HG02759 (cell line): ENCODE measurements around the gene AFF1.
"Not testable (repeated sequence)": the region's sequence is repeated elsewhere in the genome, so short reads cannot be mapped to it uniquely, and the experiment has no call there.

Experiments
- ATAC-seq: cut with Tn5 transposase; IDR thresholded peaks from one replicate; pipeline ENCODE4 v1.9.1; 2021; ENCODE audit warnings: mild to moderate bottlenecking, moderate library complexity; ENCODE audit not compliant: unreplicated experiment

Gene AFF1

DNA sequence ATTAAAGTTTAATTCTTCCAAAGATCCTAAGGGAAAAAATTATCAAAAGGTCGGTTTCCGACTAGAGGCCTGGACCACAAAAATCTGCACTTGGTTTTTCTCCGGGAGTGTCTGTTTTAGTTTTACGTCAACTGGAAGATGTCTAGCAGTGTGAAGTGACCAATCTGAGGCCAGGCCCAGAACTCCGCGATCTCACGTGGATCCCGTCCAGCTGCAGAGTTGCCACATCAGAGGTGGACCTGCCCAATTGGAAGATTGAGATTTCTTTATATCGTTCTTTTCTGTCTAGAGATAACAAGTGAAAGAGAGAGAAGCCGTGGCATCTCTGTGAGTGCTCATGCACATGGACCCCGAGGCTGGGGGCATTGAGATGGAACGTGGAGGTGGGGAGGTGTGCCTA, 115.8 kb downstream of the AFF1 start:
- no peak for ATAC-seq

DNA sequence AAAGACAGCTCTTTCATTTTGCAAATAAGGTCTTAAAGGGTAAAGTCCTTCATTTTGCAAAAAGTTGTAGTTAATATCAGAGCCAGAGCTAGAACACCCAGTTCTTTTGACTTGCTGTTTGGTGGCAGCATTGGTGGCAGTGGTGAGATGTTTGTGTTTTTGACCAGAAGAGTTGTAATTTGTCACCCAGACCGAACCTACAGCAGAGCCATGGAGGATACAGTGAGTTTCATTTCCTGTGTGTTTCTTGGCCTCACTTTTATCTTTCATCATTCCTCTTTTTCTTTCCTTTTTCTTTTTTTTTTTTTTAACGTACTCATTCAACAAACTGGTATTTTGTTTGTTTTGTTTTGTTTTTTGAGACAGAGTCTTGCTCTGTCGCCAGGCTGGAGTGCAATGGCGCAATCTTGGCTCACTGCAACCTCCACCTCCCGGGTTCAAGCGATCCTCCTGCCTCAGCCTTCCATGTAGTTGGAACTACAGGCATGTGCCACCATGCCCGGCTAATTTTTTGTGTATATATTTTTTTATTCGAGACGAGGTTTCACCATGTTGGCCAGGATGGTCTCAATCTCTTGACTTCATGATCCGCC, 116.4 kb downstream of the AFF1 start:
- no peak for ATAC-seq

DNA sequence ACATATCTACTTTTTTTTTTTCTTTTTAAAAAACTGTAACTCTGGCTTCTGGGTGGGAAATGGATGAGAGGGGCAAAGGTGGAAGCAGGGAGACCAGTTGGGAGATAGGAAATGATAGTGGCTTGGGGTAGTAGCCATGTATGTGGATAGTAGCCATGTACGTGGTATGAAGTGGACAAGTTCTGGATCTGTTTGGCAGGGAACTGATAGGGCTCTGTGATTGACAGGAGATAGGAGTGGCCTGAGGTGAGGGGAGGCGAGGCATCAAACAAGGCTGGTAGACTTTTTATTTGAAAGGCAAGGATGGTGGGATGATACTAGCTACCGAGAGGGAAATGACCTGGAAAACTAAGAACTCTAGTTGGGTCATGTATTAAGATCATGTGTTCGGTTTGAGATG, 117.8 kb downstream of the AFF1 start:
- ATAC-seq = no peak

DNA sequence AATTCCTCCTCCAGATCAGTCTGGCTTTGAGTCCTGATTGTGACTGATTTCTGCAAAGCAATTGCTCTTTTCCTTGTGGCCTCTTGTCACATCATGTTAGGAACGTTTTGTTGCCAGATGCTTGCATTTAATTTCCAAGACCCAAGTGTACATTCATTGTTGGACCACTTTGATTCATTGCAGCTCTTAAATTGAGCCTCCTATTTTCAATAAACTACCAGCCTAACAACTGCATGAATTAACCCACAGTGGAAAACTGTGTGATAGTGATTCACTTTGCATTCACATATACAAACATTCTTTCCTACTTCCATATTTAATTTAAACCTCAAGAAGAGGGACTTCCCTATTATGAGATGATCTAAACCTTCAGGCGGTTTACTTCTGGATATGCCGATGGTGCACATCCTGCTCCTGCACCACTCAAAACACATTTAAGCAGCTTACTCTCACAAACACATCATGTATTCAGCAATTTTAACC, 118.4 kb downstream of the AFF1 start:
- no peak for ATAC-seq

DNA sequence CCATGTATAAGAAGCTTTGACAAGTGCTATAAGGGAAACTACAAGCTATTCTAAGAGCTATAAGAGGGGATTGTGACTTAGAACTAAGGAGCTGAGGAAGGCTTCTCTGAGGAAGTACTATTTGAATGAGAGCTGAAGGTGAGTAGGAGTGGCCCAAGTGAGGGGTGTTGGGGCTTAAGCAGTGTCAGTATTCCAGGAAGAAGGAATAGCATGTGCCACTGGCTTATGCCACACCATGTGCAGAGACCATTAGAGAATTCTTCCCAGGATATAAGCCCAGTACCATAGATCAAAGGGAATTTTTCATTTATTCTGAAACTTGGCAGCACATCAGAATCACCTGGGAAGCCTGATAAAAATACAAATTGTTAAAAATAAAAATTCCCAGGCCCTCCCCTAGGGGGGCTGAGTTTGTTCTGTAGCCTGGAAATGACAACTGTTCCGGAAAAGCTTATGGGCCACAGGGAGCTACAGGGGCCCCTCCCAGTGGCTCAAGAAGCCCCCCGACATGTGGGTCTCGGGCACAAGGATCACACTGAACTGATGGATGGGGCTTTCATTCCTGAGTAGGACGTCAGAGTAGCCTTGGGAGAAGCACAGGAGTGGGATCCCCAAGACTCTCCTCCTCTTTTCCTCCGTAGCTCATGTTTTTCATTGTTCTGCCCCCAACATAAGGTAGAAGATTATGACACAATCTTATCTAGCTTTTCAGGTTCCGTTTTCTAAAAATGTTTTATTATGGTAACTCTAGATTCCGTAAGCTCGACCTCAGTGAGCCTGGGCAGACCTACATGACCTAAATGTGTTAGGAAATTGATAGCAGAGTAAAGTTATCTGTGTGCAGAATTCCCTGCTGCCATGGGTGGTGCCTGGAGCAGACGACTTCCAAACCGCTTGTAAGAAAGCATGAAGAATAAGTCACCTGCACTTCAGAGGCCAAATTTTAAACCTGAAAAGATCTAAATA, 119.3 kb downstream of the AFF1 start:
- ATAC-seq = no peak

DNA sequence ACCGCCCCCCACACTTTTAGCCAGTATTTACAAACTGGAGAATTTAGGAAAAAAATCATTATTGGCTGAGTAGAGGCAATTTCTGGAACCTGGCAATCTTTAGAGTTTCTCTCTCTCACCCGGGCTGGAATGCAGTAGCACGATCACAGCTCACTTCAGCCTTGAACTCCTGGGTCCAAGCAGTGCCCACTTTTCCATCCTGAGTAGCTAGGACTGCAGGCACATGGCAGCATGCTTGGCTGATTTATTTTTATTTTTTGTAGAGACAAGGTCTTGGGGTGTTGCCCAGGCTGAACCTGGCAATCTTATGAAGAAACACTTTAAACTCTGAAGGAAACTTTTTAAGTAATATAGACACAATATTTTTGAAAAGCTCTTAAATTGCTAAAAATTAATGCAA, 120.1 kb downstream of the AFF1 start:
- no peak for ATAC-seq

DNA sequence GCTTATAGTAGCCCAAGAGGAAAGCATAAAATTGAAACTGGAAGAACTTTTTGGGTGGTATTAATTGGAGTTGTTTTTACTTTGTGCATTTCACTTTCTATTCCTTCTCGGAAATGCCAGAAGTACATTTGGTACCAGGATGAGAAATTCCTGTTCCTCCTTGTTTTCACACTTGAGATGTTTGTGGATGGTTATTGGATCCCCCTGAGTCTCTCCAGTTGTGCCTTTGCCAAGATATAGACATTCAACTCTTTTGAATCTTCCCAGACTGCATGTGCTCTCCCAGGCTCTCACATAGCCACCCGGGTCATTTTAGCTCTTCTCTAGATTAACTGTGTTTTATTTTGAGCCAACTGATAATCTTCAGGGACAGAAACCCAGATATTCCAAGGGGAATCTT, 120.5 kb downstream of the AFF1 start:
- ATAC-seq = no peak

DNA sequence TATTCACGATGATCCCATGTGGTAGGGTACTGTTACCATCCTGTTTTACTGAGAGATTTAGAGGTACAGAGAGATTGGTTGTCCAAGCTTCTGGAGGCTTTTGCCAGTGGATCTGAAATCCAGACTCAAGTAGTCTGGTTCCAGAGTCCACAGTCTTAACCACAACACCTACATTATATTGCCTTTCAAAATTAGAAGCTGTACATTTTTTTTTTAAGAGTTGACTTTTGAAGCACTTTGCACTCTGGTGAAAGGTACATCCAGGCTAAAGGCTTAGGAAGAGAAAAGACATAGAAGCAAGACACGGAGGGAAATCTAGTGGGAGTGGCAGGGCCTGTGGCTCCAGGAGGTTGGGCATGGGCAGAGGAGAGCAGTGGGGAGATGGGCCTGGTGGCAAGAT, 122.1 kb downstream of the AFF1 start:
- no peak for ATAC-seq

DNA sequence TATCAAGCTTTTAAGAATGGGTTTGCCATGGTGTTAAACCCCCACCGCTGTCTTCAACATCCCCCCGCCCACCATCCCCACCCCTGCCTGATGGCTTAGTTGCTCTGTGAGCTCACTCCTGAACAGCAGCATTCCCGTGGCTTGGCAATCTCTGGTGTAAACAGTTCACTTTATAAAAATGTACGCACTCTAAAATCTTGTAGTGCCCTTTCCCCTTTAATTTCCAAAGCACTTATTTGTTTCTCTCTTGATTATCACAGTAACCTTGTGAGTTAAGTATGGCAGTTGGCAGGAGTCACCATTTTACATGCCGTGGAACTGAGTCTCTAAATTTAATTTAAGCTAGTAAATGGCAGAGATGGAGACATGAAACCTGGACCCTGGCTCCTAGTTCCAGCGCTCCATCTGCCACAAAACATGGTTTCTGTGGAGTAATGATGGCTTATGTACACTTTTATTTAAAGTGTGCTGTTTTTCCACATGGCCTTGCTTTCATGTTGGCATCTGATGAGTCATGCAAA, 123.1 kb downstream of the AFF1 start:
- ATAC-seq = no peak

DNA sequence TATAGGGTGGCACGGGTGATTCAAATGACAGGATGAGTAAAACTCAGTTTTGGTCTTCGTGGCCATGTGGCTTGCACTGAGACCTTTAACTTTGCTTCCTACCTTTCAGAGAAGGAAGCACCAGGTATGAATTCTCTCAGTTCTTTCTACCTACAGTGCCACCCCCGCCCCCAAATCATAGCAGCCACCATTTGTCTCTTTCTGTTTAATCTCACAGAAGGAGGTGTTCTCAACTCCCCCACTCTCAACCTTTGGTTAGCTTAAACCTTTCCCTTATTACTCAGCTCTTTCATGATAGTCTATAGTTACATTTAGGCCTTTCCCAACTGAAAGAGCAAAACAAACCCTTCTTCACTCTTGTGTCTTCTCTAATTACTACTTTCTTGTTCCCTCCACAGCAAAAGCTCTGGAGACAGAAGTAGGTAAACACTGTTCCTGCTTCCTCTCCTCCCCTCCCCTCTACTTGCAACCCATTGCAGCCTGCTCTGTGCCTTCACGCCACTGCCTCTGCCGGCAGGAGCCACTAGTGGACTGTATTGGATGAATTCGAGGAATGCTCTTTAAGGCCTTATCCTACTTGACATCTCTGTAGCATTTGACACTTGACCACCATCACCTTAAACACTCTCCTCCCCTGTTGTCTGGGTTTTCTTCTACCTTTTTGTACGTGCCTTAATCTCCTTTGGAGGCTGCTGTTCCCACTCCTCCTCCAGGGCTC, 123.7 kb downstream of the AFF1 start:
- peak; percentile 42 for ATAC-seq

DNA sequence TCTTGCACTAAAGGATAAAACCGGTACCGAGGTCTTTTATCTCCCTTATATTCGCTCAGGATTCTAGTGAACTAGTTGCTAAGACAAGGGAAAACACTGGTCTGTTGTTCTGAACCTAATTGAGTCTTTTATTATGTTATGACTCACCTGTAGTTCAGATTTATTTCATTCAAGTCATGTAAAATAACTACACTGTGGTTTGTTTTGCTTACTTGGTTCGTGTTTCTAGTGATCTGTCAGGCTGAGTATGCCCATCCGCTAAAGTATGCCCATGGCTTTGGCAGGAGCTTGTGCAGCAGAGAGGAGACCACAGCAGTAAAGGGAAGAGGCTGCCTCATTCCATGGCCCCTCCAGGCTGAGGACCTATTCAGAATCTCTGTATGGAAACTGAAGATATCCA, 126.1 kb downstream of the AFF1 start:
- no peak for ATAC-seq

DNA sequence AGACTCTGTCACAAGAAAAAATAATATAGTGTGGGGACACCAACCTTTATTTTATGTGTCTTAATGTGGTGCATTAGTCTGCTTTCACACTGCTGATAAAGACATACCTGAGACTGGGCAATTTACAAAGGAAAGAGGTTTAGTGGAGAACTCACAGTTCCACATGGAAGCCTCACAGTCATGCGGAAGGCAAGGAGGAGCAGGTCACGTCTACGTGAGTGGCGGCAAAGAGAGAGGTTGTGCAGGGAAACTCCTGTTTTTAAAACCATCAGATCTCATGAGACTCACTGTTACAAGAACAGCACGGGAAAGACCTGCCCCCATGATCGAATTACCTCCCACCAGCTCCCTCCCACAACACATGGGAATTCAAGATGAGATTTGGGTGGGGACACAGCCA, 130.2 kb downstream of the AFF1 start:
- no peak for ATAC-seq

DNA sequence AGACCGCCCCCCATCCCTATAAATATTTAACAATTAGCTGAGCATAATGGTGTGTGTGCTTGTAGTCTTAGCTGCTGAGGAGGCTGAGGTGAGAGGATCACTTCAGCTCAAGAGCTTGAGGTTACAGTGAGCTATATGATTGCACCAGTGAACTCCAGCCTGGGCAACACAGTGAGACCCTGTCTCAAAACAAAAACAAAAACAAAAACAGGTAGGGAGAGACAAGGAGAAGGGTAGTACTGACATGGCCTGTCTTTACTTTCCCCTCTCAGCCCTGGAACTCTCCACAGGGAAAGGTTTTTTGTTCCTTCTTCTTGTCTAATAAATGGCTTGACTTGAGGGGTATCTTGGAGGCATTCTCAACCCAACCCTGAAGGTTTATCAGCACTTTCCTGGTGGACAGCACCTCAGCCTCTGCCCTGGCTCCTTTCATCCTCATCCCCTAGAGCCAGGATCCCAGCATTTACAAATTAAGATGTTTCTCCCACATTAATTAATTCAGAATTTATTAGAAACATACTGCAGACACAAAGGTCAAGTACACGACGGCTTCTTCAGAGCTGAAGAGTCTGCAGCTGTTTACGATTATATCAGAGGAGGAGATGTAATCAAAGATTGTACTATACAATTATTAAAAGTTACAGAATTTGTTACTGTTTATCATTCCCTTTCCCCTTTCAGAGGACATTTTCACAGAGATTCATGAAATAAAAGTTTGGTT, 131.8 kb downstream of the AFF1 start:
- no peak for ATAC-seq

DNA sequence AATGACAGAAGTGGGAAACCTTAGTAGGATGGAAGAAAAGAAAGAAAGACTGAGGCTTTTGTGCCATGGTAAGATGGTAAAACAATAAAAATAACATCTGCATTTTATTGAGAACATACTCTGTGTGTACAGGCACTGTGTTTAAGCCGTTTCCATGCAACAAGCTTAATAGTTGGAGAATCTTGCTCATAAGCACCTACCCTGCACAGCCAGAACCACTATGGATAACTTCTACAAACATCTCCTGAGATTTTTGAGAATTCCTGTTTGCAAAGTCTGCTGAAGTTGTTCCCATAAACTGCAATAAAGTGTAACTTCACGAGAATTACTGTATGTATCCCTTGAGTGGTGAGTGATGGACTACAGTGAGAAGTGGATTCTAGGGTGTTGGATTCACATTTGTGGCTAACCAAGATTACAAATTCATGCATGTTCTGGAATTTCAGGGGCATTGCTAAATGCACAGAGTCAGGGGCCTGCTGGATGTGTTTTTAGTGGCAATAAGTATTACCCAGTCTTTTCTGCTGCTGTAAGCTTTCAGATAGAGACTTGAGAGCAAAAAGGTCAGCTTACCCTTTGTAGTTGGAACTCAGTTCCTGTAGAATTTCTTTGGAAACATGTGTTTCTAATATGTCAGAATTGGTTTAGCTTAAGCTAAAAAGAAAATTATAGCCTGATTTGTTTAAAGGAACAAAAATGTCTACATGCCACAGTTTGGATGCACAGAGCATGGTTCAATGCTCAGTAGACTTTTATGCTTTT, 132.5 kb downstream of the AFF1 start:
- no peak for ATAC-seq

DNA sequence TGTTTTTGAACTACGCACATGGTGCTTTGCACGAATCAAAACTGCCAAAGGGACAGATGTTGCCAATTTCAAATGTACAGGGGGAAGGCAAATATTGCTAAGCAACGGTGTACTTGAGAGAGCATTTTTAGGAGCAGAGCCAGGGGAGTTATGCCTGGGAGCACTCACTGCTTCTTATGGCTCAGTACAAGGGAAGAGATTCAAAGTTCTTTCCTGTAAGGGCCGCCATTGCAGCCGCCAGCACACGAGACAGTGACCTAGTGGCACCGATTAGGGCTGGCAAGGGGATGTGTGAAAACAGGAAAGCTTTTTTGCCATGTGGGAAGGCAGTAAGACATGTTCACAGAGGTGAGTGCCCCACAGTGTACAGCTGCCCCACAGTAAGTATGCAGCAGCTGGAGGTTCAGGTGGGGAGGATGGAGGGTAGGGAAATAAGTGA, 133.8 kb downstream of the AFF1 start:
- ATAC-seq = no peak

DNA sequence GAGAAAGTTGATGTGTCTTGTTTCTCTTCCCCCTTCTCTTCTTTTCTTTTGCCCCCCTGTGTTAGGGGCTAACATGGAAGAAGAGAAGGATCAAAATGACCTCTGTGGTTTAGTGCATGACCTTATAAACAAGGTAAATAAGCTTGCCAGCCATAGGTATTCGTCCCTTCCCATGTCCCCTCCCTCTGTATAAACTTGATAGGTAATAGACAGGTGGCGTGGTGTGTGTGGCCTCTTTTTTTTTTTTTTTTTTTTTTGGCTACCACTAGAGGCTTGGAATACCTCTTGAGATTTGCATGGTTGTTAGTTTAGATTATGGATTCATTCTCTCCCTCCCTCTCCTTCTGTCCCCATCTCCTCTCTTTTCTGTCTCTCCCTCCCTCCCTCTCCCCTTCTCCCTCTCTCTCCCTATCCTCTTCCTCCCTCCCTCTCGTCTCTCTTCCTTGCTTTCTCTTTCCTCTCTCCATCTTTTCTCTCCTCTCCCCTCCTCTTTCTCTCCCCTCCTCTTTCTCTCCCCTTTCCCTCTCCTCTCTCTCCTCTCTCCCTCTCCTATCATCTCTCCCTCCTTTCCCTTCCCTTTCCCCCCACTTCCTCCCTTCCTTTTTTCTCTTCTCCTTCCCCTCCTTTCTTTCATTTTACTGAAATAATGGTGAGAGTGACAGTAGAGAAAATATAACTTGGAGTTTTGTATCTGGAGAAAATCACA, 134.4 kb downstream of the AFF1 start:
- ATAC-seq = no peak

DNA sequence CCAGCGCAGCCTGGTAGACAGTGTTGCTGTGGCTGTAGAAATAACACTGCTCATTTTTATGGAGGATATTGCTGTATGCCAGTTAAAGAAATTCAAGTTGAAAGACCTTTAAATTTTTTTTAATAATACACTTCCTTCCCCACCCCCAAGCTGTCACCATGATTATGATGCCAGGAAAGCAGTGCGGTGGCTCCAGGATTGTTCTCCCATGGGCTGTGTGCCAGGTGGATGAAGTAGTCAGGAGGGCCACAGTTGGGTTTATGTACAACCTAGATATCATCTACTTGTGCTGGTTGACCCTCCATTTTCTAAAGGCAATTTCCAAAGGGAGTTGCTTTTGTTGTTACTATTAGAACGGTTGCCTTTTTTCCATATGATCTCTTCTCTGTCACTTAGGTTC, 136.6 kb downstream of the AFF1 start:
- no peak for ATAC-seq

DNA sequence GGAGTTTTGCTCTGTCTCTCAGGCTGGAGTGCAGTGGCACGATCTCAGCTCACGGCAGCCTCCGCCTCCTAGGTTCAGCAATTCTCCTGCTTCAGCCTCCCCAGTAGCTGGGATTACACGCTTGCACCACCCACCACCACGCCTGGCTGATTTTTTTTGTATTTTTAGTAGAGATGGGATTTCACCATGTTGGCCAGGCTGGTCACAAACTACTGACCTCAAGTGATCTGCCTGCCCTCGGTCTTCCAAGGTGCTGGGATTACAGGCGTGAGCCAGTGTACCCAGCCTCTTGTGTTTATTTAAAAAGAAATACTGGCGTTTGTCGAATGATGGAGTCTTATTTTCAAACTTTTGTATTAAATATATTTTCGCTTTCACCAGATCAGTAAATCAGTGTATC, 137.7 kb downstream of the AFF1 start:
- ATAC-seq = not testable (repeated sequence)
